ENCODE results near the gene MAPK4.
"Not testable (repeated sequence)": the region's sequence is repeated elsewhere in the genome, so short reads cannot be mapped to it uniquely, and the experiment has no call there.

MAPK4 gene

DNA sequence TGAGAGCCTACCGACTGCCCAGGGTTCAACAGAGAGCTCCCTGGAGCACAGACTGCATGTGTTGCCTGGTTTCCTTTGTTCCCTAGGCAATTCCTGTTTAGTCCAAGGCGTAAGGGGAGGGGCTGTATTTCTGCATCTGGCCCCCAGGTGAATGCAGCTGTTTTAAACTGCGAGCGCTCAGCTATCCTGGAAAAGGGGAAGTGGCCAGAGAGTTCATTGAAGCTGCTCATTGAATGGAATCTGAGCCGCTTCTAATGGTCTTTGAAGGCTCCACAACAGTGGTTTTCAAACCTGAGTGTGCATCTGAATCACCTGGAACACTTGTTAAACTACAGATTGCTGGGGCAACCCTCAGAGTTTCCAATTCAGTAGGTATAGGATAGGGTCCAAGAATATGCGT, 18.1 kb downstream of the MAPK4 start:
- no peak for FAIRE-seq

DNA sequence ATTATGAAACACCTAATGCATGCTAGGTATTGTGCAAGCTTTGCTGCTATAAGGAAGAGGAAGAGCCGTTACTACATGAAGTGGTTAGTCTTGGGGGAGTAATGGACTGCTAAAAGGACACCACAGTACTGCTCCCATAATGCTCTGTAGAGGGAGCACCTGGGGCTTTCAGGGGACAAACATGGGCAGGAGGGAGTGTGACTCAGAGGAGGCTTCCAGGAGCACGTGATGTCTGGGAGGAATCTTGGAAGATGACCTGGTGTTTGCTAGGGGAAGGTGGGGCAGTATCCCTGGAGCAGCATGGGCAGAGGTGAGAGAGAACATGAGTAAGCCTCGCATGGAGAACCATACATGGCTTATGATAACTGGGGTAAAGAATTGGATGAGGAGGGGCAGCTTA, 18.8 kb downstream of the MAPK4 start:
- FAIRE-seq = no peak

DNA sequence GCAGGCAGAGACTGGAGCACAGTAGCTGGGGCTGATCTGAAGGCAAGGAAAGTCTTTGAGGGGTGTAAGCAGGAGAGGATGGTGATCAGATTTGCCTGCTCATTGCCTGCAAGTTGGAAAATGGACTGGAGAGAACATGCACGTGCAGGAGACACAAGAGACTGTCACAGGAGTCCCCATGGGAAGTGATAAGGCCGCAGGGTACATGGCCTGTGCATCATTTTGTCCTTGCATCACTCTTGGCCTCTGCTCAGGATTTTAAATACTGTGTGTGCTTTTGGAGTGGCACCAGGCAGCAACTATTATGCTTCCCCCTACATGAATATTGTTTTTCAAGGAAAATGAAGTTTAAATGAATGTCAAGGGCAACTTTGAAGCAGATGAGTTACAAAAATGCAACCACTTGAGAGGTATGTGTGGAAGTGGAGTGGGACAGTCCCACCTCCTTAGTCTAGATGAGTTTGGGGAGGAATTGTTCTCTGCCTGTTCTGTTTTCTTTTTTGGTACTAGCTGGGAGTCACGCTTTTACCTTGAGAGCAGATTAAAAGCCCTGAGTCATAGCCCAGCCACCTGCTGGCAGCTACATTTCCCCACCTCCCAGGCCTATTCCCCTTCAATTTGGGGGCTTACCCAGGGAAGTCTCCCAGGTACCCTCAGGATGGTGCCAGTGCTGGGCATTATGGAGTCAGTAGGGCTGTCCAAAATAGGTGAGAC, 19.3 kb downstream of the MAPK4 start:
- no peak for FAIRE-seq

DNA sequence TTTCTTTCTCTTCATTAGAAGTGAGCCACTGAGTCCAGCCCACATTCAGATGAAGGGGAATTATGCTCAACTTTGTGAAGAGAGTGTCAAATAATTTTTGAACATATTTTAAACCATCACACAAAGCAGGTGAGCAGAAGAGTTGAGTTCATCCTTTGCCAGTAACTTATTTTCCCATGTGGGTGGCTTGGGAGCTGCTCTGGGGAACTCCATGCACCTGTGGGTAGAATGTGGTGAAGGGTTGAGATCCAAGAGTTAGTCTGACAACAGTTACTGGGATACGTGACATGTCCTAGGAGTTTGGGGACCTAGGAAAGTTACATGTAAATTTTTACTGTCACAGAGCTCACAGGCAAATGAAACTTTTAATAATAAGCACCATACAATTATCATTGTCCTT, 21.6 kb downstream of the MAPK4 start:
- no peak for FAIRE-seq

DNA sequence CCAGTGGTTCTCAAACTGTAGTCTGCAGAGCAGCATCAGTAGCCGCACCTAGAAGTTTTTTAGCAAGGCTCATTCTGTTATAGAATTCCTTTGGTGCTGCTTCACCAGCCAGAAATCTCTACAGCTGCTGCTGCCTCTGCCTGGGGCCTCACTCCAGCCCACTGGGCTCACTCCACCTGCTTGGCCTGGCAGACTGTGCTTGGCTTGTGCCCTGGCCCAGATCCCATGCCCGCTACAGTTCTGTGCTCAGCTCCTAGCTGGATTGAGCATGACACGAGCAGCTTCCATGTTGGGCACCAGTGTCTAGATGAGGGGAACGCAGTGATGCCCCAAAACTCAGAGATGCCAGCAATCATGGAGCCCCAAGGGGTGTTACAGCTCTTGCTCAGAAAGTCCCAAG, 22.6 kb downstream of the MAPK4 start:
- FAIRE-seq = no peak

DNA sequence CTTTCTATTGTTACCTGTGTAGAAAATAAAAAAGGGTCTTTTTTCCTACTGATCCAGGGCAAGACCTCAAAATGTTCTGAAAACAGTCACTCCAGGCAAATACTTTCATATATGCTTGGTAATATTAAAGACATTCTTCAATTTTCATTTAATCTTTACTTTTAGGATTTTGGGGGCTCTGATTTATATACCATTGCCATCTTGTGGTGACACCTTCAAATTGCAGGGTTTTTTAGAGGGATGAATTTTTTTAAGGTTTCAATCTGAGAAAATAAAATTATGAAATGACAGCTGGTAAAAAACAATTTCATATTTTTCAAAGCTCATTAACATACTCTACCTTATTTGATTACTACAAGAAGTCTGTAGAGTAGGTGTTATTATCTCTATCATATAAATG, 26.8 kb downstream of the MAPK4 start:
- no peak for FAIRE-seq

DNA sequence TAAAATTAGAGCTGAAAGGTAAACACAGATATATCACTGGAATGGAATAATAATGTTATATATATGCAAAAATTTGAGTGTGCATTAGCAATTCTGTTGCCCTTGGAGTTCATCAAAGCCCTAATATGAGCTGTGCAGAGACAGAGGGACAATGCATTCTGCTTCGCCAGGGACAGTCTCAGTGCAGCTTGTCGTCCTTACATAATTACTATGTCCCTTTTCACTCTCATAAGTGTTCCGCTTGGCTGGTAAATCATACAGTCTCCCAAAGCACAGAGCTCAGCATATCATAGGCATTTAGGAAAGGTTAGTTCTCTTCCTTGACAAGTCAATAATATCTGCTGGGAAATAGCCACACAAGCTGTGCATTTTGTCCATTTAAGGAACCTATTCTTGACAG, 30.7 kb downstream of the MAPK4 start:
- no peak for FAIRE-seq

DNA sequence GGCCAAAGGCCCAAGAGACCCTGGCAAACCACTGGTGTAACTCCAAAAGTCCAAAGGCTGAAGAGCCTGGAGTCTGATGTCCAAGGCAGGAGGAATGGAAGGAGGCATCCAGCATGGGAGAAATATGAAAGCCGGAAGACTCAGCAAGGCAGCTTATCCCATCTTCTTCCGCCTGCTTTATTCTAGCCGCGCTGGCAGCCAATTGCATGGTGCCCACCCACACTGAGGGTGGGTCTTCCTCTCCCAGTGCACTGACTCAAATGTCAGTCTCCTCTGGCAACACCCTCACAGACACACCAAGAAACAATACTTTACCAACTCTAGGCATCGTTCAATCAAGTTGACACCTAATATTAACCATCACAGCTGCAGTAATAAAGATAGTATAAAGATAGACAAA, 34.1 kb downstream of the MAPK4 start:
- FAIRE-seq = no peak

DNA sequence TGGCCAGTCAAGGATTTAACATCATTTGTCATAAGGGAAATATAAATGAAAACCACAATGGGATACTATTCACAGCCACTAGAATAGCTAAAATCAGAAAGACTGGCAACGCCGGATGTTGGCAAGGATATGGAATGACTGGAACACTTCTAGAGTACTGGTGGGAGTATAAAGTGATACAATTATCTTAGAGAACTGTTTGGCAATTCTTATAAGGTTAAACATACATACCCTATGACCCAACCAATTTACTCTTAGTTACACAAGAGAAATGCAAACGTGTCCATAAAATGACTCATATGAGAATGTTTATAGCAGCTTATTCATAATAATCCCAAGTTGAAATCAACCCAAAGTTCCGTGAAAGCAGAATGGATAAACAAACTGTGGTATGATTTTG, 35.1 kb downstream of the MAPK4 start:
- no peak for FAIRE-seq

DNA sequence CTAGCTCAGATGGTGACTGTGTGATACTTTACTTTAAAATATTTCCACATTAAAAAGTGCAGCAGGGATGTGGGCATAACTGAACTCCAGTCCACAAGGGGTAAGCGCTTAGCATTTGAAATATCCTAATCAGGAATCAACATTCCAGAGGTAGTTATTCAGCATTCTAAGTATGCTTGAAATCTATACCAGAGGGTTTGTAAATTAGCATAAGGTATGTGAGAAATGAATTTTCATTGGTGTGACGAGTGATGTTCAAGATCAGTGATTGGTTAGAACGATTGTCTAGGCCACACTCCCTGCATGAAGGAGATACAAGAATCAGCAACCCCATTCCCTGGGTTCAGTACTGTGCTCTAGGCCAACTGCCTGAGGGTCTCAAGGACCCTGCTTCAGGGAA, 42.6 kb downstream of the MAPK4 start:
- FAIRE-seq = no peak

DNA sequence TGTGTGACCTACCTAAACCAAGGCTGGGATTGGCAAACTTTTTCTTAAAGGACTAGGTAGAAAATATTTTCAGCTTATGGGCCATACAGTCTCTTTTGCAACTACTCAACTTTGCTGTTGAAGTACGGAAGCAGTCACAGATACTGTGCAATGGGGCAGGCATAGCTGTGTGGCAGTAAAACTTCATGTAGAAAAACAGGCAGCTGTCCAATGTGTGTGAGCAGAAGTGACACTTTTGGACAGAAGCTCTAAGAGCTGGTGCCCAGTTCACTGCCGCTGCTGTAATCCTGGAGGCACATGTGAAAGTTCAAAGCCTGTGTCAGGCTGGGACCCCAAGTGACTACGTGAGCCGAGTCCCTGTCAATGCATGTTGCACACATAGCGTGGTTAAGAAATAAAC, 46.7 kb downstream of the MAPK4 start:
- no peak for FAIRE-seq

DNA sequence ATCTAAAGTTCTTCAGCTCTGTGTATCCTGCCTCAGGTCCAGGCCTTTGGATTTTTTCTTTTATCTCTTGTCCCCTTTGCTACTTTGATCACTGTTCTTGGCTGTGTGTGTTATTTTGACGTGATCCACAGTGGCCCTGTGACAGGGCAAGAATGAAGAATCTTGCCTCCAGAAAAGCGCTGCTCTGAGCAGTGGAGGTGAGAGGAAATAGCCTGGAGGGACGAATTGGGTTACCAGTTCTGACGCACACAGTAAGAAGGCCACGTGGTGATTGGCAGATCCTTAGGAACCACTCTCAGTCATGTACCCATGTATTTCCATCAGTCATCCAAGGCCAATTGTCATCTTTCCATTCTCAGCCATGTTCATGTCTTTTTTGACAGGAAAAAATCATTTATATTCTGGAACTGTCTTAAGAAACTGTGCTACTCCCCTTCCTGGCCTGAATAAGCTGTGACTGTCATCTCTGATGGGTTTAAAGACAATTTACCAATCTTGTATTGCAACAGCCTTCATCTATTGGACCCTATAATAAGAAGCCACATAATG, 47.6 kb downstream of the MAPK4 start:
- no peak for FAIRE-seq

DNA sequence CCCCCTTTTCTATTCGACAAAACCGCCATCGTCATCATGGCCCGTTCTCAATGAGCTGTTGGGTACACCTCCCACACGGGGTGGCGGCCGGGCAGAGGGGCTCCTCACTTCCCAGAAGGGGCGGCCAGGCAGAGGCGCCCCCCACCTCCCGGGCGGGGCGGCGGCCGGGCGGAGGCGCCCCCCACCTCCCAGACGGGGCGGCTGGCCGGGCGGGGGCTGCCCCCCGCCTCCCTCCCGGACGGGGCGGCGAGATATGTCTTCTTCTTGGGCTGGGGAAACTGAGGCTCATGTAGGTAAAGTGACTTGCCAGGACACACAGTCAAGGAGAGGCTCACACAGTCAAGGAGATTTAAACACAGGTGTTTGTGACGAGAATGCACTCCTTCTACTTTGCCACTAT, 49.3 kb downstream of the MAPK4 start:
- FAIRE-seq = not testable (repeated sequence)

DNA sequence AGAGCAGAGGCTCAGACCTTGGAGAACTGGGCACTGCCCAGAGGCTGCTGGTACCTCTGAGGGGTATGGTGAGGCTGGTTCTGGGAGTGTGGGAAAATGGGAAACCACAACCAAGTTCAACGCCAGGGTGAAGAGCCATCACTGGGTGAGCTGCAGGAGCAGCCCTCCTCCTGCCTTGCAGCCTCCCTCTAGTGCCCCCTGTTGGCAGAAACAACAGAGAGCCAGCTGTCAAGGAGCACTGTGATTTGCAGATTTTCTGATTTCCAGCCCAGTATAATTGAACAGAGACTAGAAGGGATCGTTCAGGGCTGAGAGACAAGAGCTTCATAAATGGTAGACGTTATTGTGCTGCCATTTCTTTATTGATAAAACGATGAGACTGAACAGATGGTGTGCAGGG, 50.5 kb downstream of the MAPK4 start:
- no peak for FAIRE-seq

DNA sequence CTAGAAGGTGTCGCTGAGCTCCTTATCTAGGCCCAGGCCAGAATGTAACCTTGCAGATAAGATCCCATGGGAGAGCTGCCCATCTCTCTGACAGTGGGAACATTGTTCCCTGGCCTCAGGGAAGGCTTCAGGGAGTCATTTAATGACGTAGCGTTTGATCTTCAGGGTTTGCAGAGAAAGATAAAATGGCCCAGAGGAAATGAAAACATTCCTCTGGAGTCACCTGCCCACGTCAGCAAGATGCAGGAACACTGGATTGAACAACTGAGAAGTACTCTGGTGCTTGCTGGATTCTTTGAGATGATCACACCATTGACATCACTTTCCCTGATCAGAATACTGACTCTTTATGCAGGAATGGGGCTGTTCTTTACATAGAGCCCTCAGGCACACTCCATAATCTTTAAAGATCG, 51.6 kb downstream of the MAPK4 start:
- FAIRE-seq = no peak

DNA sequence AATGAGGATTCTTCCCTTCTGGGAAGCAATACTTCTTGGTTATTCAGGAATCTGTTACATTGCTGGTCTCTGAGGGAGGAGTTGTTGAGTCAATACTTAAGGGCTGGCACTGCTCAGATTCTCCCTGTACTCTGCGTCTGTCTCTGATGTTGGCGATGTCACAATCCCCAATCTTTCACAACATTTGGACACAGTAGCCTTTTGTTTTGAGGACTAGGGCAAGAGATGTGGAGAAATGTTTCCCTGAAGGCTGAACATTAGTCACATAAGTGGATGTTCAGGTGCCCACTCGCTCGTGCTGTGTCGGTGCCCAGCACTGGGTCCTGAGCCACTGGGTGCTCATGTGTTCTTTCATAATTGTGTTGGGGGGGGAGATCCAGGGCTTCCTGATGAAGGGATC, 55.0 kb downstream of the MAPK4 start:
- no peak for FAIRE-seq

DNA sequence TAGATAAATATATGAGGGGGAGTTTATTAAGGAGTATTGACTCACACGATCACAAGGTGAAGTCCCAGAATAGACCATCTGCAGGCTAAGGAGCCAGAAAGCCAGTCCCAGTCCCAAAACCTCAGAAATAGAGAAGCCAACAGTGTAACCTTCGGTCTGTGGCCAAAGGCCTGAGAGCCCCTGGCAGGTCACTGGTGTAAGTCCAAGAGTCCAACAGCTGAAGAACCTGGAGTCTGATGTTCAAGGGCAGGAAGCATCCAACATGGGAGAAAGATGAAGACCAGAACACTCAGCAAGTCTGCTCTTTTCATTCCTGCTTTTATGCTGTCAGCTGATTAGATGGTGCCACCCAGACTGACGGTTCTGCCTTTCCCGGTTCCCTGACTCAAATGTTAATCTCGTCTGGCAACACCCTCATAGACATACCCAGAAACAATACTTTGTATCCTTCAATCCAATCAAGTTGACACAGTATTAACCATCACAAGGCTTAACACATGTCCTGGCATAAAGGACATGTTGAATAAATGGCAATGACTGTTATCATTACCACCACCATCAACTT, 56.7 kb downstream of the MAPK4 start:
- FAIRE-seq = no peak

DNA sequence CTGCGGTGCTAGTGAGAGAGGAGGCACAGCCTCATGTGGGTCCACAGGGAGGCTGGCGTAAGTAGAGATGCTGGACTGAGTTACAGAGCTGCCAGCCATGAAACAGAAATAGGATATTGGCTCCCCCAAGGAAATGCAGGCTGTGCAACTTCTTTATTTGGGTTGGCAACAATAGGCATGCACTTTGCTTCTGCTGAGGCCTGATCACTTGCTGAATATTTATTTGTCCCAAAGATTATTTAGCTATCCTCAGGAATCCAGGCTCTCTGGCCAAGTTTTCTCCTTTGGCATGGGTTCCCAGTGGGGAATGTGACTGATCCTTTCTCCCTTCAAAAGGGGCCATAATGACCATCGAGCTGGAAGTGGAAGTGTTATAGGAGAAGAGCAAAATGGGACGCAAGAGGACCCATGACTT, 60.0 kb downstream of the MAPK4 start:
- FAIRE-seq = no peak

DNA sequence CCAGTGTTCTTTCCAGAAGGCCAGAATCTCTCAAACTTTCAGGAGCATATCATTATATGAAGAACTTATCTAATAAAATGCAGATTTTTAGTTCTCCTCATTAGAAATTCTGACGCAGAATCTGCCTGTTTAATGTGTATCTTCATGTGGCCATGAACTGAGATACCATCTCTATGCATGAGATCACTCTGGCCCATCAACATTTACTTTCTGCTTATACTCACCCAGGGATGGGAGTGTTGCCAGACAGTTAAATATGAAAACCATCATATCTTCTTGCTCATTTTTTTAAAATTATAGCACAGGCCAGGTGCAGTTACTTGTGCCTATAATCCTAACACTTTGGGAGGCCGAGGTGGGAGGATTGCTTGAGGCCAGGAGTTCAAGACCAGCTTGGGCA, 60.4 kb downstream of the MAPK4 start:
- FAIRE-seq = no peak

DNA sequence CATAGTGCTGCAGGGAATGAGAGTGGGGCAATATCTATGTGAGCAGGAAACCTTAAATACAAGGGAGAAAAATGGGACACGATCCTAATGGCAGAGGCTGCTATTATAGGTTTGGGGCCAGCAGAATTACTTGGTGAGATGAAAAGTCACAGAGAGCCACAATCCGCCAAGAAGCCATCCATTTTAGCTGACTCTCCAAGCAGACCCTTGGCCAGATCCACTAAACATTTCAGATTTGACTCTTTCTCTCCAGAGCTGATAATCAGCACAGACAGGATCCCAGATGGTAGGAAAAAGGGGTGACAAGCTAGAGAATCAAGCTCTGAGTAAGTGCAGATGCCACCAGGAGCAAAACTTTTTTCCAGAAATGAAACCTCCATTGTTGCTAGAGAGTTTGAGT, 61.5 kb downstream of the MAPK4 start:
- FAIRE-seq = no peak

DNA sequence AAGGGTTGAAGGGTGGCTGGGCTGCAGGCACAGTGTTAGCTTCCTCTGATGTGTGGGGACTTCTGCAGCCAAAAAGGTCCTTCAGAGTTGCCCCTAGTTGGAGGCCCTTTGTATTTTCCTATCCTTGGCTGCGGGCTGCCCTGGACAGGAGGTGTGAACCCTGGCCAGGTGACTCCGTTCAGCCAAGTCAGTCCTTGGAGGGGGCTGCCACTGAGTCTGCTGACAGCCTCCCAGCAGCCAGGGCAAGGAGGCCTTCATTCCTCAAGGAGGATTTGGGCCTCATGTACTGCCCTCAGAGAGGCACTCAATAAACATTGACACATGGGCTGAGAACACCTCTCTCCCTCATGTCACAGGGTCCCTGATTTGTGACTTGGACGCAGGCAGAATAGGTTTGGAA, 62.4 kb downstream of the MAPK4 start:
- FAIRE-seq = no peak

DNA sequence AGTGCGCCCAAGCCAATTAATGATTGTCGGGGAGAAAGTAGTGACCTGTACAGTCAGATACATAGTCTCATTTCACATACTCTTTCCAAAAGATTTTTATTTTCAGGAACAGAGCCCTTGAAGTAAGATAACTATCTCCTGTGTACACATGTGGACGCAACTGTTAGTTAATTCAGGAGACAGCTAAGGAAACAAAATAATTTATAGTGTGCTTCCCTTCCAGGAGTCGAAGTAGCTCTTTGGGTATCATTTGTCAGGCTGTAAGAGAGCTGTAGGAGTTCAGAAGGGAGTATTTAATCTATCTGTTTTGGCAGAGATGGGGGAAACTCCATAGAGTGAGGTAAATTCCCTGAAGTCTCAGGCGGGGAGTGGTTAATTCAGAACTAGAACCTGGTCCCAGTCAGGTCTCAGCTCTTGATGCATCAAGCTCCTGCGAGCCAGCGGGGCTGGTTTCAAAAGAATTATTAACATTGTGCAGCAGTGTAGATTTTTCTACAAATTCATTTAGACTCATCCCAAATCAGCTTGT, 63.0 kb downstream of the MAPK4 start:
- no peak for FAIRE-seq

DNA sequence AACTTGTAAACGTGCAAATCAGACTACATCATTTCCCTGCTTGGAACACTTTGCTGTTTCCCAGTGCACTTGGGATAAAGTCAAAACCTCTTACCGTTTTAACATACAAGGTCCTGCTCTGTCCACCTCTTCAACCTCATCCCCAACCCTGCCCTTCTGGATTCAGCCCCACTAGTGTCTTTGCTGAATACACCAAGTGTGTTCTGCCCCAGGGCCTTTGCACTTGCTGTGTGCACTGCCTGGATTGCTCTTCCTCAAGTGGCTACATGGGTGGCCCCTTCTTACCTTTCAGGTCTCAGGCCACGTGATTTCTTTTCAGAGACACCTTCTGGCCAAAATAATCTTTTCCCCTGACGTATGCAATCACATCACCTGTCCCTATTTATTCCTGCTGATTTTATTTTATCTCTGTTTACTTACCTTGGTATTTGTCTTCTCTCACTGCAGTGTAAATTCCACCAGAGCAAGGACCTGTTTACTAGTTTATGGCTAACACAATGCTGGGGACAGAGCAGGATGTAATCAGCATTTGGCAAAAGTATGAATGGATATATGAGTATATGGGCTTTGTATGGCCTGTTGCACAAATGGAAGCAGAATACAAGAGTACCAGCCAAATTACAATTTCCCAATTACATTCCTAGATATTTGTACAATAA, 63.9 kb downstream of the MAPK4 start:
- FAIRE-seq = no peak

DNA sequence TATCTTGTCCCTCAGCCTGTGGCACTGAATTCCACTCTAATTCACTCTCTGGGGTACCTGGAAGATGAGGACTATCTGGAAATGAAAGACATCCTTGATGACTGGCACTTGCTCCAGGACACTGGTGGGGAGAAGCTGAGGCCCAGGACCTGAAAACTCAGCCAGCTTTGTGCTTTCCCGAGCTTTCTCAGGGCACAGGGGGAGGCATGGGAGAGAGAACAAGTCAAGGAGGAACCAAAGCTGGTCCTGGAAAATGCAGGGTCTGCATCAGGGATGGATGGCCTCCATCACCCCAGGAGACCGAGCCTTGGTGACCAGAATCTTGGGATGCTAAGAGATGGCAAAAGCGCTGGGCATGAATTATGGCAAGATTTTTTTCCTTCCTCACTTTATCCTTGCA, 65.1 kb downstream of the MAPK4 start:
- no peak for FAIRE-seq

All from endometrium (tissue), 2 donors.